IPS DF 6.9 (cell line): ENCODE measurements around the gene TUBB2B.
"Not testable (repeated sequence)": the region's sequence is repeated elsewhere in the genome, so short reads cannot be mapped to it uniquely, and the experiment has no call there.

Source experiments
- DNase-seq: peaks from one replicate; pipeline ENCODE4 v3.0.0-alpha.2; 2013; ENCODE audit warnings: low read depth, low spot score
- H3K27ac ChIP-seq: one replicate; pipeline ENCODE4 v1.5.1; 2013; ENCODE audit warnings: low read length, control low read depth
- H3K27me3 ChIP-seq: 2 replicates; pipeline ENCODE4 v1.6.1; 2013; ENCODE audit warnings: mild to moderate bottlenecking, low read length; ENCODE audit not compliant: control insufficient read depth, insufficient read depth
- H3K36me3 ChIP-seq: 2 replicates; pipeline ENCODE4 v1.6.1; 2013; ENCODE audit warnings: low read length; ENCODE audit not compliant: control insufficient read depth, insufficient read depth
- H3K4me1 ChIP-seq: 2 replicates; pipeline ENCODE4 v1.6.1; 2013; ENCODE audit warnings: low read length; ENCODE audit not compliant: control insufficient read depth, insufficient read depth
- H3K4me3 ChIP-seq: 2 replicates; pipeline ENCODE4 v1.5.1; 2013; ENCODE audit warnings: mild to moderate bottlenecking, low read length
- H3K9me3 ChIP-seq: 2 replicates; pipeline ENCODE4 v1.6.1; 2013; ENCODE audit warnings: low read length, inconsistent platforms; ENCODE audit not compliant: control insufficient read depth, insufficient read depth
- WGBS: extraction: QIAGEN DNeasy Blood & Tissue Kit; methylation state at CpG from one replicate; pipeline ENCODE4 v1.1.7; 2013; ENCODE audit warnings: mixed read lengths, missing lambda C conversion rate; ENCODE audit not compliant: insufficient read length, insufficient coverage; 5-methylcytosine and 5-hydroxymethylcytosine counted together

TUBB2B gene

DNA sequence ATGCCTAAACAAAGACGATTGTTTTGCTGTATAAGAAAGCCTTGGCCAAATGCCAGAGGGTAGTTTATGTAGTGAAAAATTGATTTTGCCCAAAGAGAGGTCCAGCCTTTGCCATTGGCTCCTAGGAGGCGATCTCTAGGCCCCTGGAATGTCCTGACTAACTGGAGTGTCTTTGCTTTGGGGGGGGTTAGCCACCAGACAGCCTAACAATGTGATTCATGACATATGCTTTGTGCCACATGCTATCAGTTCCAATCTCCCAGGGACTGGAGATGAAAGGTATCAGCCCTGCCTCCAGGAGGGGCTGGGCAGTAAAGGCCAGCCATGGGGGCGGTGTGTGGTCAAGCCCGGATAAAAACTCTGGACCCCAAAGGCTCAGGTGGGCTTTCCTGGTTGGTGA lies 37.4 kb downstream of the TUBB2B start:
- H3K9me3 ChIP-seq, result no peaks in the 10 kb centered on the region
- WGBS, result no CpG with 5 or more reads among the region's 4 CpGs
- no peak overlapping the region for H3K27ac ChIP-seq
- H3K4me3 ChIP-seq, result no peak overlapping the region
- peaks cover 6% of the 10 kb centered on the region for H3K4me1 ChIP-seq
- H3K36me3 ChIP-seq, result no peaks in the 10 kb centered on the region
- H3K27me3 ChIP-seq, result no peaks in the 10 kb centered on the region
- no peak for DNase-seq

- H3K36me3 ChIP-seq, DNase-seq, H3K4me1 ChIP-seq, H3K27me3 ChIP-seq, H3K27ac ChIP-seq, H3K4me3 ChIP-seq, H3K9me3 ChIP-seq: not testable (repeated sequence)
- WGBS, result no CpG with 5 or more reads among the region's 10 CpGs
These were observed 38.3 kb downstream of the TUBB2B start for GRCh38 chr6:3189192-3189591.

- H3K36me3 ChIP-seq, result no peaks in the 10 kb centered on the region
- no peaks in the 10 kb centered on the region for H3K27me3 ChIP-seq
- no peaks in the 10 kb centered on the region for H3K9me3 ChIP-seq
- no peak overlapping the region for H3K27ac ChIP-seq
- H3K4me1 ChIP-seq, result peaks cover 2% of the 10 kb centered on the region; the same call in 1 of the 2 replicates
- DNase-seq, result no peak
- no CpG with 5 or more reads among the region's 7 CpGs for WGBS
- H3K4me3 ChIP-seq, result no peak overlapping the region
These were observed 39.2 kb downstream of the TUBB2B start for GRCh38 chr6:3188262-3188661.

DNA sequence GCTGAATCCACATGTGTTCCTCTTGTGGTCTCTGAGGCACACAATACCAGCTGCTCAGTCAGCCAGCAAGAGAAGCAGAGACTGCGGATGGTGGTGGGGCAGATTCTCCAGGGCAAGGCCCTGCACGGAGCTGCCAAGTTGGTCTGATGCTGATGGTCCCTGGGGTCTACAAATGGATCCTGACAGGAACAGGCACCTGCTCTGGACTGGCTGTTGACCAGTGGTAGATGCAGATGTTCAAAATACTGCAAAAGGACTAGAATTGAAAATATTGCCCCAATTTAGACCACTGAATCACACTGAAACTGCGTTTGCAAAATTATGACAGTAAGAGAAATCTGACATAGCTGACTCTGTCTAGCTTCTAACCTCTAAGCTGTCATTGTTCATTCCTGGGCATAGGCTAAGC lies 40.5 kb downstream of the TUBB2B start:
- DNase-seq, result no peak
- WGBS, result no CpG with 5 or more reads among the region's 3 CpGs
- Histone ChIP-seq H3K9me3 (no peaks in the 10 kb centered on the region), H3K27ac (no peak overlapping the region), H3K4me3 (no peak overlapping the region), H3K36me3 (no peaks in the 10 kb centered on the region), H3K4me1 (no peaks in the 10 kb centered on the region), H3K27me3 (no peaks in the 10 kb centered on the region)

- no peaks in the 10 kb centered on the region for H3K4me1 ChIP-seq
- no peaks in the 10 kb centered on the region for H3K36me3 ChIP-seq
- no peak overlapping the region for H3K4me3 ChIP-seq
- no peaks in the 10 kb centered on the region for H3K27me3 ChIP-seq
- WGBS, result no CpG with 5 or more reads among the region's 4 CpGs
- H3K9me3 ChIP-seq, result no peaks in the 10 kb centered on the region
- no peak overlapping the region for H3K27ac ChIP-seq
- DNase-seq, result no peak
These were observed 44.4 kb downstream of the TUBB2B start for GRCh38 chr6:3183066-3183465.

DNA sequence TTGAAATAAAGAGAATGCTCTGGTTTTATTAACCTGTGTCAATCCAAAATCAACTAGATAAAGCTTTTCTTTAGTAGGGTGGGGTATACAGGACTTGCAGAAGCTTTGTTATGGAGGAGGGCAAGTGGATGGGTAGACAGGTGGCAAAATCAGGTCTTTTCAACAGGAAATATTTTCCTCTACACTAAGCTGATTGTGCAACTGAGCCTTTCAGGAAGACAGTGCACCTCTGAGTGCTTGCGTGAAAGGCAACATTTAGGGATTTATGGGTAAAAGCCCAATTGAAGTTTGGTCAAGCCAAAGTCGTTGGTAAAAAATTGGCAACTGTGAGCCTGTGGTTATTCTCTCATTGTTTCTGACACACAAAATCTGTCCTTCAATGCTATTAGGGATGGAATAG lies 46.3 kb downstream of the TUBB2B start:
- no peak overlapping the region for H3K4me3 ChIP-seq
- no CpG with 5 or more reads among the region's 2 CpGs for WGBS

DNA sequence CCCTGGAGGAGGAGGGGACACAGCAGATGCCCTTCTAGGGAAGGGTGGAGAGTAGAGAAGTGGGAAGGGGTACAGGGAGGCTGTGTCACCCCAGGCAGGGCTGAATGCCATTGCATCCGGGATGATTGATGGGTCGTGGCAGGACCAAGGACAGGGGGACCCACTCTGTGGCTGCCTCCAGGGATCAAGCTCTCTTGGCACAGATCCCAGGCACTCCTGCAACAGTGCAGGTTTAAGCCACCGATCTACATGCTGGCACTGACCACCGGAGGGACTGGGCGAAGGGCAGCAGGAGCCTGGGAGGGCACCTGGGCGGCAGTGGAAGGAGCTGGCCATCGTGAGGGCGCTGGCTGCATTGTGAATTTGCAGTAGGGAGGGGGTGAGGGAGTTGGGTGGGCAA lies 47.5 kb downstream of the TUBB2B start:
- not testable (repeated sequence) for H3K4me3 ChIP-seq, H3K27ac ChIP-seq, H3K27me3 ChIP-seq, H3K36me3 ChIP-seq, H3K4me1 ChIP-seq, DNase-seq, H3K9me3 ChIP-seq
- WGBS, result no CpG with 5 or more reads among the region's 8 CpGs

More for the DNA sequence above, 46.3 kb downstream of the TUBB2B start:
- no peaks in the 10 kb centered on the region for H3K4me1 ChIP-seq
- H3K27ac ChIP-seq, result no peak overlapping the region
- DNase-seq, result no peak
- H3K36me3 ChIP-seq, result no peaks in the 10 kb centered on the region
- no peaks in the 10 kb centered on the region for H3K9me3 ChIP-seq
- H3K27me3 ChIP-seq, result no peaks in the 10 kb centered on the region

- not testable (repeated sequence) for H3K9me3 ChIP-seq, H3K4me1 ChIP-seq, H3K4me3 ChIP-seq, H3K36me3 ChIP-seq, H3K27me3 ChIP-seq, H3K27ac ChIP-seq, DNase-seq
- no CpG with 5 or more reads among the region's 8 CpGs for WGBS
These were observed 48.8 kb downstream of the TUBB2B start for GRCh38 chr6:3178666-3179065.

DNA sequence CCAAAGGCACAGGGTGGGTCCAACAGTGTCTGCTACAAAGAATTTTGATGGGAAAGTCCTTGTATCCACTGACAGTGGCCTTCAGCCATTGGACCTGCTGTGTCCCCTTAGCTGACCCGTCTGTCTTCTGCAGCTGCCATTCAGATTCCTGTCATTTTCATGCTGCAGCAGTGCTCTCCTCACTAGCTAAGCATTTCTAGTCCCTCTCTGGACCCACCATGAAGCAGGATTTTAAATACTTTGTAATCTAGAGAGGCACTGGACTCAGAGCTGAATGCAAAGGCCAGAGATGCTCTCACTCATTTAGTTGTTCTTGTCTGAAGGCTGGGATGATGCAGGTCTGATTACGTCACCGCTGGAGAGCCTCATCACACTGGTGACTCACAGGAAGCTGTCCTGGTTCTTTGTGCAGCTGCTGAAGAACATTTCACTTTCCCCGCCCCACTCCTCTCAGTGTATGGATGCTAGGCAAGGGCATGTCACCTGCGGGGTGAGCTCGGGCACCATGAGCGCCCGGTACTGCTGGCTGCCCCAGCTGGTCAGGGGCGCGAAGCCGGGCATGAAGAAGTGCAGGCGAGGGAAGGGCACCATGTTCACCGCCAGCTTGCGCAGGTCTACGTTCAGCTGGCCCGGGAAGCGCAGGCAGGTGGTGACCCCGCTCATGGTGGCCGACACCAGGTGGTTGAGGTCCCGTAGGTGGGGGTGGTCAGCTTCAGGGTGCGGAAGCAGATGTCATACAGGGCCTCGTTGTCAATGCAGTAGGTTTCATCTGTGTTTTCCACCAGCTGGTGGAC lies 50.7 kb downstream of the TUBB2B start:
- Histone ChIP-seq H3K9me3 (no peaks in the 10 kb centered on the region), H3K36me3 (no peaks in the 10 kb centered on the region), H3K27me3 (no peaks in the 10 kb centered on the region), H3K27ac (no peak overlapping the region), H3K4me3 (no peak overlapping the region), H3K4me1 (no peaks in the 10 kb centered on the region; the same call in 1 of the 2 replicates)
- no peak for DNase-seq
- WGBS, result no CpG with 5 or more reads among the region's 22 CpGs

DNA sequence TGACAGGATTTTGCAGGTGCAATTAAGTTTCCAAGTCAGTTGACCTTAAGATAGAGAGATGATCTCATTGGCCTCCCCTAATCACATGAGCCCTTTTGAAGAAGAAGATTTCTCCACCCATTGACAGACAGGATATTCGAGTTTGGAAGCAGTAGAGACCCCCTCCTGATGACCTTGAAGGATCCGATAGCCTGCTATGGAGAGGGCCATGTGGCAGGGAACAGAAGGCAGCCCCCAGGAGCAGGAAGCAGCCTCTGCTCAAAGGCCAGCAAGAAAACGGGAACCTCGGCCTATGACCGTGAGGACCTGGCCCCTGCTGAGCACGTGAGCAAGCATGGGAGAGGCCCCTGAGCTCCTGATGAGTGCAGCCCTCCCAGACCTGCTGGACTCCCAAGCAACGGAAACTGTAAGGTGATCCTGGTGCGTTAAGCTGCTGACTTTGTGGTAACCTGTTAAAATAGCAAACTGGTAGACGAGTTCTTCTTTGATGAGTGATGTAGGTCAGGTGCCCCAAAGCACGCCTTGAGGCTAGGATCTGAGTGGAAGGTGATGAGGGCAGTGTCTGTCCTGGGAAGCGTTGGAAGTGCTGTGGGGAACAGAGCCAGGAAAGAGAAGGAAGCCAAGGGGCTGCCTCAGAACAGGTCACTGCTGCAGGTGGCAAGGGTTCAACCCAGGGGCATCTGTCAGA lies 51.6 kb downstream of the TUBB2B start:
- H3K4me1 ChIP-seq, result no peaks in the 10 kb centered on the region; the same call in 1 of the 2 replicates
- no peak overlapping the region for H3K27ac ChIP-seq
- no peaks in the 10 kb centered on the region for H3K27me3 ChIP-seq
- whole genome bisulfite sequencing, result no CpG with 5 or more reads among the region's 11 CpGs
- H3K4me3 ChIP-seq, result no peak overlapping the region
- H3K9me3 ChIP-seq, result no peaks in the 10 kb centered on the region
- DNase-seq, result no peak
- no peaks in the 10 kb centered on the region for H3K36me3 ChIP-seq
